Measurements from ENCODE around the gene DQX1. TPM values are rescaled to one million over a fixed set of nuclear protein-coding genes. Genes with fewer than 3 reads are reported as not detected.

The DQX1 gene
- total RNA-seq, 1 experiment from 2014 or later = 0.71 TPM

GRCh38 chr2:74499940-74500577 is 26.0 kb downstream of the DQX1 start:
- no peak for DNase-seq (ENCODE audit: low spot score)
- Histone ChIP-seq H3K4me3 (ENCODE audit: low read depth, low read length, poor library complexity, severe bottlenecking) (no peak overlapping the region), H3K9me3 (ENCODE audit: low read depth, low read length, poor library complexity, severe bottlenecking) (no peaks in the 10 kb centered on the region), H3K27me3 (replicated peaks; ENCODE audit: insufficient read depth, low read depth, low read length, poor library complexity) (peaks cover 31% of the 10 kb centered on the region), H3K4me1 (ENCODE audit: insufficient read depth, low read length, poor library complexity, severe bottlenecking) (peaks cover 5% of the 10 kb centered on the region), H3K36me3 (ENCODE audit: insufficient read depth, low read length, poor library complexity, severe bottlenecking) (peaks cover 4% of the 10 kb centered on the region), H3K27ac (ENCODE audit: low read depth, low read length, poor library complexity, severe bottlenecking) (no peak overlapping the region)
- ChIA-PET POLR2A (ENCODE audit: low non-redundant PET) (interaction anchor here (0.5 kb wide), 1 partner anchor 109 kb away, joined by 3 read pairs; no protein-coding TSS in a partner anchor), CTCF (no interaction called here)
- intact Hi-C loops (cut with micrococcal nuclease; ENCODE audit: unreplicated experiment) = no loop called here
- BruUV-seq (replicated peaks) = no TSS peak
- no peak for TF ChIP-seq CTCF (conservative IDR thresholded peaks at IDR 0.05; ENCODE audit: low read depth, low read length)
- no peak for TF ChIP-seq EZH2 (IDR thresholded peaks at IDR 0.05; ENCODE audit: borderline replicate concordance, low read depth, low read length, poor library complexity, severe bottlenecking)

- Histone ChIP-seq H3K4me3 (ENCODE audit: low read depth, low read length, poor library complexity, severe bottlenecking) (peak within 1 kb of the TSS; percentile 41), H3K36me3 (ENCODE audit: insufficient read depth, low read length, poor library complexity, severe bottlenecking) (no peaks in the 10 kb centered on the region), H3K27me3 (replicated peaks; ENCODE audit: insufficient read depth, low read depth, low read length, poor library complexity) (peaks cover 31% of the 10 kb centered on the region), H3K27ac (ENCODE audit: low read depth, low read length, poor library complexity, severe bottlenecking) (no peak within 1 kb of the TSS), H3K9me3 (ENCODE audit: low read depth, low read length, poor library complexity, severe bottlenecking) (no peaks in the 10 kb centered on the region), H3K4me1 (ENCODE audit: insufficient read depth, low read length, poor library complexity, severe bottlenecking) (peaks cover 5% of the 10 kb centered on the region)
- POLR2A ChIA-PET (ENCODE audit: low non-redundant PET) = no interaction called here
- DNase-seq (ENCODE audit: low spot score) = no peak
- intact Hi-C loops (cut with micrococcal nuclease; ENCODE audit: unreplicated experiment) = no loop called here
- TF ChIP-seq CTCF (conservative IDR thresholded peaks at IDR 0.05; ENCODE audit: low read depth, low read length) = no peak
- peak; percentile 43 for TF ChIP-seq EZH2 (IDR thresholded peaks at IDR 0.05; ENCODE audit: borderline replicate concordance, low read depth, low read length, poor library complexity, severe bottlenecking)
- CTCF ChIA-PET = no interaction called here
- BruUV-seq (replicated peaks) = no TSS peak
Observed at GRCh38 chr2:74499267-74499939, 26.6 kb downstream of the DQX1 start, which contains the start of gene LBX2. Gene LBX2 (minus strand): TSS chr2:74499603. CDS start chr2:74499537, 66 bp downstream.

GRCh38 chr2:74498500-74499266 is 27.3 kb downstream of the DQX1 start:
- POLR2A ChIA-PET (ENCODE audit: low non-redundant PET) = no interaction called here
- no peak for DNase-seq (ENCODE audit: low spot score)

More at GRCh38 chr2:74498500-74499266, 27.3 kb downstream of the DQX1 start:
- CTCF ChIA-PET = no interaction called here
- BruUV-seq (replicated peaks) = no TSS peak
- Histone ChIP-seq H3K27ac (ENCODE audit: low read depth, low read length, poor library complexity, severe bottlenecking) (no peak overlapping the region), H3K4me3 (ENCODE audit: low read depth, low read length, poor library complexity, severe bottlenecking) (peak overlapping the region; percentile 41), H3K9me3 (ENCODE audit: low read depth, low read length, poor library complexity, severe bottlenecking) (no peaks in the 10 kb centered on the region), H3K4me1 (ENCODE audit: insufficient read depth, low read length, poor library complexity, severe bottlenecking) (peaks cover 5% of the 10 kb centered on the region), H3K36me3 (ENCODE audit: insufficient read depth, low read length, poor library complexity, severe bottlenecking) (no peaks in the 10 kb centered on the region), H3K27me3 (replicated peaks; ENCODE audit: insufficient read depth, low read depth, low read length, poor library complexity) (peaks cover 31% of the 10 kb centered on the region)
- intact Hi-C loops (cut with micrococcal nuclease; ENCODE audit: unreplicated experiment) = no loop called here
- peak; percentile 66 for TF ChIP-seq EZH2 (IDR thresholded peaks at IDR 0.05; ENCODE audit: borderline replicate concordance, low read depth, low read length, poor library complexity, severe bottlenecking)
- TF ChIP-seq CTCF (conservative IDR thresholded peaks at IDR 0.05; ENCODE audit: low read depth, low read length) = no peak
